ENCODE results near the gene KIF1A. TPM values are rescaled to one million over a fixed set of nuclear protein-coding genes. Genes with fewer than 3 reads are reported as not detected.

The KIF1A gene
- total and polyA plus RNA-seq, 5 donors from 2014 or later: not detected

- no peaks in the 10 kb centered on the region for H3K36me3 Mint-ChIP-seq
- Histone ChIP-seq H3K27ac (ENCODE audit: insufficient read depth, low read length, poor library complexity, severe bottlenecking) (no peak overlapping the region), H3K36me3 (ENCODE audit: control insufficient read depth, insufficient read depth, low read length) (no peaks in the 10 kb centered on the region), H3K9me3 (ENCODE audit: control insufficient read depth in 2 of 2, low read length in 2 of 2) (peaks cover 10 to 11% of the 10 kb centered on the region in 2 experiments), H3K4me3 (ENCODE audit: low read depth, low read length) (no peak overlapping the region), H3K4me1 (ENCODE audit: control insufficient read depth, insufficient read depth, low read length, poor library complexity, severe bottlenecking) (no peaks in the 10 kb centered on the region), H3K27me3 (ENCODE audit: control insufficient read depth, insufficient read depth, low read length) (peaks cover 34% of the 10 kb centered on the region)
- ATAC-seq (ENCODE audit: low read depth in 2 of 2) (no peak), DNase-seq (no peak)
- peaks cover 0 to 12% (median 5%) of the 10 kb centered on the region in 7 donors for H3K9me3 Mint-ChIP-seq
- no peaks in the 10 kb centered on the region for H3K4me1 Mint-ChIP-seq
- no peak overlapping the region for H3K4me3 Mint-ChIP-seq
- H3K27ac Mint-ChIP-seq: no peak overlapping the region
- peaks cover 54% of the 10 kb centered on the region for H3K27me3 Mint-ChIP-seq
These were observed 155.4 kb downstream of the KIF1A start for GRCh38 chr2:240664622-240665021.

Other genes starting within 250 kb of the KIF1A start
- 64.6 TPM for gene CAPN10, start 233.5 kb downstream of the KIF1A start, total RNA-seq
- gene CAPN10, start 233.5 kb downstream of the KIF1A start, polyA plus RNA-seq: 10 to 100 TPM in 1 of 4 donors, 1 to 10 TPM in 3; 6.8 to 12.2 (median 7.8) TPM
- 11.0 TPM for gene GPR35, start 194.7 kb downstream of the KIF1A start, total RNA-seq
- gene GPR35, start 194.7 kb downstream of the KIF1A start, polyA plus RNA-seq: under 1 TPM; 0.24 to 0.60 (median 0.40) TPM
- not detected for gene AQP12B, start 137.3 kb downstream of the KIF1A start, total RNA-seq
- gene AQP12B, start 137.3 kb downstream of the KIF1A start, polyA plus RNA-seq: not detected
- not detected for gene AQP12A, start 128.4 kb downstream of the KIF1A start, total RNA-seq
- not detected for gene AQP12A, start 128.4 kb downstream of the KIF1A start, polyA plus RNA-seq
- gene AGXT, start 48.6 kb upstream of the KIF1A start, total RNA-seq: not detected
- not detected for gene AGXT, start 48.6 kb upstream of the KIF1A start, polyA plus RNA-seq
- not detected for gene MAB21L4, start 75.9 kb upstream of the KIF1A start, total RNA-seq
- gene MAB21L4, start 75.9 kb upstream of the KIF1A start, polyA plus RNA-seq: not detected
- not detected for gene CROCC2, start 86.1 kb upstream of the KIF1A start, total RNA-seq
- gene CROCC2, start 86.1 kb upstream of the KIF1A start, polyA plus RNA-seq: not detected
- 170 TPM for gene SNED1, start 178.4 kb upstream of the KIF1A start, total RNA-seq
- 1 to 10 TPM; 1.7 to 5.6 (median 2.2) TPM for gene SNED1, start 178.4 kb upstream of the KIF1A start, polyA plus RNA-seq

Measured in CD4-positive, CD25-positive, alpha-beta regulatory T cell (primary cell).